ENCODE measurements around the gene JADE1. TPM values are rescaled to one million over a fixed set of nuclear protein-coding genes. Genes with fewer than 3 reads are reported as not detected.
A peak's percentile ranks its signal among the peaks of the same experiment; 100 is the strongest.

The JADE1 gene
- total and polyA plus RNA-seq, 5 donors from 2014 or later = 26.1 to 50.8 (median 39.8) TPM

- Mint-ChIP-seq H3K27ac (peak overlapping the region in 1 of 3 donors; percentile 90), H3K36me3 (peaks cover 49% of the 10 kb centered on the region), H3K4me1 (peaks cover 16 to 40% (median 29%) of the 10 kb centered on the region in 4 donors), H3K9me3 (peaks cover 0 to 1% (median 0%) of the 10 kb centered on the region in 7 donors), H3K4me3 (no peak overlapping the region), H3K27me3 (no peaks in the 10 kb centered on the region)
- no peak overlapping the region for H3K27ac ChIP-seq (ENCODE audit: insufficient read depth, low read length, poor library complexity, severe bottlenecking)
- peaks cover 76% of the 10 kb centered on the region for H3K36me3 ChIP-seq (ENCODE audit: control insufficient read depth, insufficient read depth, low read length)
- H3K4me3 ChIP-seq (ENCODE audit: low read depth, low read length) = no peak overlapping the region
- H3K27me3 ChIP-seq (ENCODE audit: control insufficient read depth, insufficient read depth, low read length) = no peaks in the 10 kb centered on the region
- no peak for ATAC-seq (ENCODE audit: low read depth in 2 of 2)
- peaks cover 22% of the 10 kb centered on the region for H3K4me1 ChIP-seq (ENCODE audit: control insufficient read depth, insufficient read depth, low read length, poor library complexity, severe bottlenecking)
- no peak for DNase-seq
- no peaks in the 10 kb centered on the region for H3K9me3 ChIP-seq (ENCODE audit: control insufficient read depth in 2 of 2, low read length in 2 of 2)
Measured at GRCh38 chr4:128859887-128860677, 50.6 kb downstream of the JADE1 start.

GRCh38 chr4:128861856-128862518 lies 52.5 kb downstream of the JADE1 start:
- ATAC-seq (ENCODE audit: low read depth in 2 of 2) = peak in 1 of 2 donors; percentile 21
- peak in 1 of 3 donors; percentile 37 for DNase-seq
- Histone ChIP-seq H3K36me3 (ENCODE audit: control insufficient read depth, insufficient read depth, low read length) (peaks cover 60% of the 10 kb centered on the region), H3K27me3 (ENCODE audit: control insufficient read depth, insufficient read depth, low read length) (no peaks in the 10 kb centered on the region), H3K4me3 (ENCODE audit: low read depth, low read length) (no peak overlapping the region), H3K4me1 (ENCODE audit: control insufficient read depth, insufficient read depth, low read length, poor library complexity, severe bottlenecking) (peaks cover 22% of the 10 kb centered on the region), H3K27ac (ENCODE audit: insufficient read depth, low read length, poor library complexity, severe bottlenecking) (peak overlapping the region; percentile 64), H3K9me3 (ENCODE audit: control insufficient read depth in 2 of 2, low read length in 2 of 2) (no peaks in the 10 kb centered on the region)
- peaks cover 0 to 1% (median 0%) of the 10 kb centered on the region in 7 donors for H3K9me3 Mint-ChIP-seq
- peaks cover 16 to 41% (median 31%) of the 10 kb centered on the region in 4 donors for H3K4me1 Mint-ChIP-seq
- peak overlapping the region; percentile 90 to 96 (median 91) for H3K27ac Mint-ChIP-seq
- peak overlapping the region in 2 of 4 donors; percentile 20 to 39 for H3K4me3 Mint-ChIP-seq
- H3K27me3 Mint-ChIP-seq = no peaks in the 10 kb centered on the region
- H3K36me3 Mint-ChIP-seq = peaks cover 51% of the 10 kb centered on the region

GRCh38 chr4:128862608-128863311 lies 53.3 kb downstream of the JADE1 start:
- Histone ChIP-seq H3K4me3 (ENCODE audit: low read depth, low read length) (peak overlapping the region; percentile 29), H3K27ac (ENCODE audit: insufficient read depth, low read length, poor library complexity, severe bottlenecking) (peak overlapping the region; percentile 64), H3K27me3 (ENCODE audit: control insufficient read depth, insufficient read depth, low read length) (no peaks in the 10 kb centered on the region), H3K9me3 (ENCODE audit: control insufficient read depth in 2 of 2, low read length in 2 of 2) (no peaks in the 10 kb centered on the region), H3K36me3 (ENCODE audit: control insufficient read depth, insufficient read depth, low read length) (peaks cover 60% of the 10 kb centered on the region), H3K4me1 (ENCODE audit: control insufficient read depth, insufficient read depth, low read length, poor library complexity, severe bottlenecking) (peaks cover 22% of the 10 kb centered on the region)
- H3K9me3 Mint-ChIP-seq = peaks cover 0 to 1% (median 0%) of the 10 kb centered on the region in 7 donors
- peak overlapping the region; percentile 87 to 96 (median 90) for H3K27ac Mint-ChIP-seq
- H3K27me3 Mint-ChIP-seq = no peaks in the 10 kb centered on the region
- DNase-seq = peak in 2 of 3 donors; percentile 27 to 33
- peak; percentile 51 to 66 for ATAC-seq (ENCODE audit: low read depth in 2 of 2)
- H3K36me3 Mint-ChIP-seq = peaks cover 47% of the 10 kb centered on the region
- peak overlapping the region in 3 of 4 donors; percentile 20 to 53 (median 48) for H3K4me3 Mint-ChIP-seq
- peaks cover 16 to 41% (median 31%) of the 10 kb centered on the region in 4 donors for H3K4me1 Mint-ChIP-seq

GRCh38 chr4:128863312-128864075 lies 54.0 kb downstream of the JADE1 start:
- peak overlapping the region; percentile 87 to 96 (median 90) for H3K27ac Mint-ChIP-seq

GRCh38 chr4:128865132-128865531 lies 55.6 kb downstream of the JADE1 start:
- H3K27ac ChIP-seq (ENCODE audit: insufficient read depth, low read length, poor library complexity, severe bottlenecking) = no peak overlapping the region
- H3K4me1 Mint-ChIP-seq = peaks cover 20 to 36% (median 32%) of the 10 kb centered on the region in 4 donors
- H3K27ac Mint-ChIP-seq = no peak overlapping the region
- ATAC-seq (ENCODE audit: low read depth in 2 of 2) (no peak), DNase-seq (no peak)
- H3K36me3 Mint-ChIP-seq = peaks cover 44% of the 10 kb centered on the region
- H3K36me3 ChIP-seq (ENCODE audit: control insufficient read depth, insufficient read depth, low read length) = peaks cover 64% of the 10 kb centered on the region
- H3K27me3 Mint-ChIP-seq = no peaks in the 10 kb centered on the region
- H3K27me3 ChIP-seq (ENCODE audit: control insufficient read depth, insufficient read depth, low read length) = no peaks in the 10 kb centered on the region
- peaks cover 22% of the 10 kb centered on the region for H3K4me1 ChIP-seq (ENCODE audit: control insufficient read depth, insufficient read depth, low read length, poor library complexity, severe bottlenecking)
- peak overlapping the region in 1 of 4 donors; percentile 33 for H3K4me3 Mint-ChIP-seq
- H3K4me3 ChIP-seq (ENCODE audit: low read depth, low read length) = no peak overlapping the region
- no peaks in the 10 kb centered on the region for H3K9me3 ChIP-seq (ENCODE audit: control insufficient read depth in 2 of 2, low read length in 2 of 2)
- H3K9me3 Mint-ChIP-seq = peaks cover 0 to 1% (median 0%) of the 10 kb centered on the region in 7 donors

More at GRCh38 chr4:128863312-128864075, 54.0 kb downstream of the JADE1 start:
- Mint-ChIP-seq H3K9me3 (peaks cover 0 to 1% (median 0%) of the 10 kb centered on the region in 7 donors), H3K36me3 (peaks cover 44% of the 10 kb centered on the region), H3K4me3 (peak overlapping the region in 2 of 4 donors; percentile 20 to 32), H3K27me3 (no peaks in the 10 kb centered on the region), H3K4me1 (peaks cover 18 to 41% (median 32%) of the 10 kb centered on the region in 4 donors)
- DNase-seq = peak; percentile 58 to 67 (median 66)
- Histone ChIP-seq H3K36me3 (ENCODE audit: control insufficient read depth, insufficient read depth, low read length) (peaks cover 60% of the 10 kb centered on the region), H3K9me3 (ENCODE audit: control insufficient read depth in 2 of 2, low read length in 2 of 2) (no peaks in the 10 kb centered on the region), H3K27me3 (ENCODE audit: control insufficient read depth, insufficient read depth, low read length) (no peaks in the 10 kb centered on the region), H3K27ac (ENCODE audit: insufficient read depth, low read length, poor library complexity, severe bottlenecking) (peak overlapping the region; percentile 64), H3K4me3 (ENCODE audit: low read depth, low read length) (peak overlapping the region; percentile 29), H3K4me1 (ENCODE audit: control insufficient read depth, insufficient read depth, low read length, poor library complexity, severe bottlenecking) (peaks cover 22% of the 10 kb centered on the region)
- ATAC-seq (ENCODE audit: low read depth in 2 of 2) = peak in 1 of 2 donors; percentile 22

- Histone ChIP-seq H3K27ac (ENCODE audit: insufficient read depth, low read length, poor library complexity, severe bottlenecking) (no peak overlapping the region), H3K9me3 (ENCODE audit: control insufficient read depth in 2 of 2, low read length in 2 of 2) (no peaks in the 10 kb centered on the region), H3K27me3 (ENCODE audit: control insufficient read depth, insufficient read depth, low read length) (no peaks in the 10 kb centered on the region), H3K4me1 (ENCODE audit: control insufficient read depth, insufficient read depth, low read length, poor library complexity, severe bottlenecking) (peaks cover 22% of the 10 kb centered on the region), H3K4me3 (ENCODE audit: low read depth, low read length) (no peak overlapping the region), H3K36me3 (ENCODE audit: control insufficient read depth, insufficient read depth, low read length) (peaks cover 65% of the 10 kb centered on the region)
- no peak overlapping the region for H3K4me3 Mint-ChIP-seq
- H3K27me3 Mint-ChIP-seq = no peaks in the 10 kb centered on the region
- peaks cover 0 to 1% (median 0%) of the 10 kb centered on the region in 7 donors for H3K9me3 Mint-ChIP-seq
- peaks cover 20 to 39% (median 30%) of the 10 kb centered on the region in 4 donors for H3K4me1 Mint-ChIP-seq
- ATAC-seq (ENCODE audit: low read depth in 2 of 2) (no peak), DNase-seq (no peak)
- peak overlapping the region in 2 of 3 donors; percentile 29 to 55 for H3K27ac Mint-ChIP-seq
- H3K36me3 Mint-ChIP-seq = peaks cover 44% of the 10 kb centered on the region
Measured at GRCh38 chr4:128866269-128866668, 56.8 kb downstream of the JADE1 start.

Data from CD4-positive, CD25-positive, alpha-beta regulatory T cell (primary cell).